ENCODE results near the gene MORN1.

MORN1 gene

GRCh38 chr1:2349806-2350205 is 41.5 kb downstream of the MORN1 start:
- no peak for DNase-seq

- DNase-seq: no peak
These were observed 42.7 kb downstream of the MORN1 start for GRCh38 chr1:2348346-2349325.

GRCh38 chr1:2347896-2348295 is 43.5 kb downstream of the MORN1 start:
- DNase-seq: no peak

GRCh38 chr1:2347409-2347785 is 44.0 kb downstream of the MORN1 start:
- DNase-seq: no peak

- DNase-seq: no peak
These were observed 44.5 kb downstream of the MORN1 start for GRCh38 chr1:2346691-2347408.

GRCh38 chr1:2345297-2346075 is 45.9 kb downstream of the MORN1 start:
- DNase-seq: no peak

DNA sequence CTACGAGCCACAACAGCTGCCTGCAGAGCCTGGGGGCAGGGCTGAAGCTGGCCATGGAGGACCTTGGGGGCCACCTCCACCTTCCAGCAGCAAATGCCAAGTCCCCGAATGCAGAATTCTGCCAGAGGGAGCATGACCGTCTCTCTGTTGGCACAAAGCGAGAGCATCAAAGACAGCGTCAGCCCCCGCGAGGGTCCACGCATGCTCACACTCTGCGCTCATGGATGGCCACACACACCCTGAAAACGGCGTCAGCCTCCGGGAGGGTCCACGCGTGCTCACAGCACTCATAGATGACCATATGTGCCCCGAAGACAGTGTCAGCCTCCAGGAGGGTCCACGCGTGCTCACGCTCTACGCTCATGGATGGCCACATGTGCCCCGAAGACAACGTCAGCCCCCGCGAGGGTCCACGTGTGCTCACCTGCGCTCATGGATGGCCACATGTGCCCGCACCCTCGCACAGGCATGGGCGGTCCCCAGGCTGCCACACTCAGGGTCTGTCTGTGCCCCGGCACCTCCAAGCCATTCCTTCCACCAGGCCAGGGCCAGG is 46.5 kb downstream of the MORN1 start:
- no peak for DNase-seq

DNA sequence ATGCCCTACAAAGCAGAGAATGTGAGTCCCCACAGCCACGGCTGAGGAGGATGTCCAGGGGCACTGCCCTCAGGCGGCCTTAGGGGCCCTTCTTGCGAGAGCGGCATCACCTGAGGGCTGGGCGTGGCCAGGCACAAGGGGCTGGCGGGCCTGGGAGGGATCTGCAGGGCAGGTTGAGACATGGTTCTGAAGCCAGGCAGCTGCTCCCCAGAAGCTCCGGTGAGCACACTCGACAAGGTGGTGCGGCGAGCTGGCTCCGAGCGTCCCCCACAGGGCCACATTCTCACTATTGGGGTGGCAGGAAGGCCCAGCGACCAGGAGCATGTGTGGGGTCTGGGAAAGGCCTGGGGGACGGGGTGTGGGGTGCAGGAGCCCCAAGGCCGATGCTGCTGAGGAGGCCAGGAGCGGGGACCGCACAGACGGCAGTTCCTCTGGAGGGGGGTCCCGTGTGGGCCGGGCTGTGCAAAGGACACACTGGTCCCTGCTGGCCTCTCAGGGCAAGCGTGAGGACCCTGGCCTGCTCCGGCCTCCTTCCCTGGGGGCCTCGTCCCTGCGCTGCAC is 47.2 kb downstream of the MORN1 start:
- no peak for DNase-seq

DNA sequence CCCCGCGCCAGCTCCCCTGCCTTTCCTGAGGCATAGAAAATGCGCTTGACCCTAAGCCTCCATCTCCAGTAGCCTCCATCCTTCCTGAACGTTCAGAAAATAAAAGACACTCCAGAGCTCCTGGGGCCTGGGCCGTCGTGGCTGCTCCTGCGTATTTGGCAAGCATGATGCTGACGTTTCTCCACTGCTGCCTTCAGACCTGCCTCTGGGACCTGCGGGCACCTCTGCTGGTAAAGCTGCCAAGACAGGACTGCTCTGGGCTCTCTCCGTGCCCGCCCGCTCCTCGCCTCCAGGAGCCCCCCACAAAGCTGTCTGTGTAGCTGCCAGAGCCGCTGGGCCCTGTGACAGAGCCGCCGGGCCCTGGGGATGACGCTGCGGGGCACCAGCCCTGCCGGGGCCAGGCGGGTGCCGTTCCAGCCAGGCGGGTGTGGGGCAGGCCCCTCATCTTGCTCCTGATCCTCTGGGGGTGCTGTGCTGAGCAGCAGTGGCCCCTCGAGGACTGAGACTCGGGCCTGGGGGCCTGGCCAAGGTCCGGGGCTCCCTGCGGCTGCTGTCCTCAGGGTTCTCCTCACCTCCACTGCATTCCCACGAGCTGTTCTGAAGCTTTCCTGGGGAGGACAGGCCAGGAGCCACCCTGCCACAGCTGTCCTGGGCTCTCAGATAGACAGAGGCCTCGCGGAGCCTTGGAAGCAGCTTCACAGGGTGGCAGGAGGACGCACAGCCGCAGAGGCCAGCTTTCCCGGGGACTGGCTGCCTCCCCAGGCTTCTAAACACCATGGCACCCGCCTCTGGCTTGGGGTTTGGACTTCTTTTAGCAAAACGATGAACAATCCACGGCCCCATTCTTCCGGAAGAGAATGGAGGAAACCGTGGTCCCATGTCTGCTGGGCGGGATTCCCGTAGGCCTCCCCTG is 48.1 kb downstream of the MORN1 start:
- no peak for DNase-seq

DNA sequence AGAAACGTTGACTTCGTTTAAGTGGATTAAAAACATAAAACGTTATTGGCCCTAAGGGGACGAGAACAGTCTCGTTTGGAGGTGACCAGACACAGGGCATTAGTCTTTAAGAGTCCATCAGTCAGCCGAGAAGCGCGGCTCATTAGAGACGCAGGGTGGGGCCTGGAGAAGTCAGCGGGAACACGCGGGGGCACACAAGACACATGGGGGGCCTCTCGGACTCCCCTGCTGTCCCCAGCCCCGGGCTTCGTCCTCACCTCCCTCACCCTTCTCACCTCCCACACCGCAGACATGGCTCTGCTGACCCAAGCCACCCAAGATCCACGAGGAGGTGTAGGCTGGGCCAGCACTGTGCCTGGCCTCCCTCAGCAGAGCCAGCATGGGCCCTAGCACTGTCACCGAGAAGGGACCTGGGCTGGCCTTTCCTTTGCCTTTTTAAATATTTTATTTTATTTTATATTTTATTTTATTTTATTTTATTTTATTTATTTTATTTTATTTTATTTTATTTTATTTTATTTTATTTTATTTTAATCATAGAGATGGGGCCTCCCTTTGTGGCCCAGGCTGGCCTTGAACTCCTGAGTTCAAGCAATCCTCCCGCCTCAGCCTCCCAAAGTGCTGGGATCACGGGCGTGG is 48.9 kb downstream of the MORN1 start:
- no peak for DNase-seq

DNA sequence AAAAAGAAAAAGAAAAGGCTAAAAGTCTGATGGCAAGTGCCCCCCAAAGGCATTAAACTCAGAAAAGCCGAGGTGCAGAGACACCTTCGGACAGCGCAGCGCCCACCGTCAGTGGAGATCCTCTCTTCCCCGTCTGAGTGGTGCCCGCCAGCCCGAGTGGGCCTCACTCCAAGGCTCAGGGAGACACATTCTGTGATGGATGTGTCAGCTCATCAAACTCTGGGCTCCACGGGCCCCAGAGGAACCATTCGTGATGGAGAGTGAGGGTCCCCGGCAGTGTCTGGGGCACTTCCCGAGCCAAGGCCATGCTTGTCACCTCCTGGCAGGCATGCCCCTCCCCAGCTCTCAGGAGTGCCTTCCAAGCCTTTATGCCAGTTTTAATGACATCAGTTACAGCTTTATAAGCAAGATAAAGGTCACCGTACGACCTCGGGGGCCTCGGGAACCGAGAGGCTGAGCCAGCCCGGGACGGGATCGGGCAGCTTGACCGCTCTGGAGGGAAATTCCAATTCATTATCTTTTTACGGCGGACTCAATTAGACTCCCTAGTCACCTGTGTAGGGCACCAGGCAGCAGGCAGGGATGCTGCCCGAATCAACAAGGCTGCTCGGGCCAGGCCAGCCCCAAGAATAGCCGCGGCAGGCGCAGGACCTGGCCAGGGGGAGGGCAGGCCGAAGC is 49.5 kb downstream of the MORN1 start:
- no peak for DNase-seq

DNA sequence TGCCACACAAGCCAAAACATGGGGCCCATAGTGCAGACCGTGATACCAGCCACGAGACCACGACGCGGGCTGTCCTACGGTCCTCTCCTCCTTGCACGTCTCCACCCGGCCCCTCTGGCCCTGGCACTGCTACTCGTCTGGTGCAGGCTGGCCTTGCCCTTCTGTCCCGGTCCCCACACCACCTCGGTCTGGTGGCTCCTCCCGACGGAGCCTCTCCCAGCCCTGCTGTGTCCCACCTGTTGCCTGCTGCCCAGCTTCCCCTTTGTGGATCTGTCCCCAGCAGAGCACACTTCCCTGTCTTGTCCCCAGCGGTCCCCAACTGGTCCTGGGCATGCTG is 50.5 kb downstream of the MORN1 start:
- no peak for DNase-seq

GRCh38 chr1:2340086-2340917 is 51.1 kb downstream of the MORN1 start:
- DNase-seq: no peak

- no peak for DNase-seq
These were observed 51.9 kb downstream of the MORN1 start for GRCh38 chr1:2339206-2340085.

DNA sequence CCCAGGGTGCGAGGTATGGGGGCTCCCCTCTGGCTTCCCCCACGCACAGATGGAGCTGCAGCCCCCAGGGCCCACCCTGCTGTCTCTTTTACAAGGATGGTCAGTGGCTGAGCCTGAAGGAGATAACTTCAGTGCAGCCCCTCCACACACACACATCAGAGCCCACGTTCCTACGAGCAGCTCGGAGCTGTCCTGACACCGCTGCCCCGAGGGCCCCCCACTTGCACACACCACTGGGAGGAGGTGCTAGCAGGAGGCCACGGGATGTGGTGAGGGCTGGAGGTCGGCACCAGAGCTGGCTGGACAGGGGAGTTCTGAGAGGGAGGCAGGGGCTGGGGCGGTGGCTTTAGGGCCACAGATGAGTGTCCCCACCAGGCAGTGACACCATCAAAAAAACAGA is 53.9 kb downstream of the MORN1 start:
- DNase-seq: no peak

GRCh38 chr1:2337081-2337480 is 54.3 kb downstream of the MORN1 start:
- no peak for DNase-seq

DNA sequence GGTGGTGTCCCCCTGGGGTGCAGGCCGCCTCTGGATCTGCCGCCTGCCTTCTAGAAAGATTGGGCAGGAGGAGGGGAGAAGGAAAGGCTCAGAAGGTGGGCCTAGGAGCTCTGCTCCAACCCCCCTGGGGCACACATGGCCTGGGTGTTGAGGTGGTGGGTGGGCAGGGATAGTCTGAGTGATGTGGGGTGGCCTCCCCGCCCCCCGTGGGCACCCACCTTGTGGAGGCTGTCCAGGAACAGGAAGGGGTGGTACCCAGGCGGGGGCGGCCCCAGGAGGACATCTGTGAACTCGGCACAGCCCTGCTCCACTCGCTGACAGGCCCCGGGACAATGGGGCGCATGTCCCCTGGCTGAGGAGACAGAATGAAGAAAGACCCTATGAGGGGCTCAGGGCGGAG is 54.9 kb downstream of the MORN1 start:
- no peak for DNase-seq

- no peak for DNase-seq
These were observed 55.5 kb downstream of the MORN1 start for GRCh38 chr1:2335721-2336455.

Measured in SHP77 treated with DMSO at 0.1 percent for 48 hours (cell line).